ENCODE results near the gene IGFL2.

IGFL2 gene

GRCh38 chr19:46107371-46107770, 40.7 kb upstream of the IGFL2 start:
- Histone ChIP-seq H3K4me3 (ENCODE audit: low read length) (no peak overlapping the region), H3K79me2 (ENCODE audit: low read length) (no peaks in the 10 kb centered on the region), H3K9me2 (replicated peaks; ENCODE audit: insufficient read depth, low read length) (no peaks in the 10 kb centered on the region), H3F3A (ENCODE audit: insufficient read depth, low read length) (no peaks in the 10 kb centered on the region), H3K9me3 (replicated peaks; ENCODE audit: insufficient read depth, low read length) (no peaks in the 10 kb centered on the region), H2AFZ (ENCODE audit: low read length) (no peak overlapping the region), H3K27ac (ENCODE audit: low read length) (no peak overlapping the region), H3K4me1 (ENCODE audit: low read length) (no peaks in the 10 kb centered on the region), H3K4me2 (ENCODE audit: low read depth, low read length) (no peak overlapping the region), H3K9ac (ENCODE audit: low read length) (no peak overlapping the region), H3K36me3 (replicated peaks; ENCODE audit: insufficient read depth, low read length) (no peaks in the 10 kb centered on the region), H3K27me3 (replicated peaks; ENCODE audit: insufficient read depth, low read length) (peaks cover 26% of the 10 kb centered on the region), H4K20me1 (ENCODE audit: insufficient read depth, low read length) (no peaks in the 10 kb centered on the region)
- no peak for TF ChIP-seq CTCF (IDR thresholded peaks at IDR 0.05; ENCODE audit: low read length)
- no peak for TF ChIP-seq EZH2 (optimal IDR thresholded peaks at IDR 0.05; ENCODE audit: low read depth, low read length)
- TF ChIP-seq EZH2phosphoT487 (IDR thresholded peaks at IDR 0.05; ENCODE audit: low read length): no peak
- no peak for DNase-seq

- Histone ChIP-seq H3K27me3 (replicated peaks; ENCODE audit: insufficient read depth, low read length) (peaks cover 34% of the 10 kb centered on the region), H3K4me1 (ENCODE audit: low read length) (no peaks in the 10 kb centered on the region), H2AFZ (ENCODE audit: low read length) (no peak overlapping the region), H3K79me2 (ENCODE audit: low read length) (no peaks in the 10 kb centered on the region), H4K20me1 (ENCODE audit: insufficient read depth, low read length) (no peaks in the 10 kb centered on the region), H3K9me3 (replicated peaks; ENCODE audit: insufficient read depth, low read length) (no peaks in the 10 kb centered on the region), H3K27ac (ENCODE audit: low read length) (no peak overlapping the region), H3K4me3 (ENCODE audit: low read length) (no peak overlapping the region), H3F3A (ENCODE audit: insufficient read depth, low read length) (no peaks in the 10 kb centered on the region), H3K9me2 (replicated peaks; ENCODE audit: insufficient read depth, low read length) (no peaks in the 10 kb centered on the region), H3K4me2 (ENCODE audit: low read depth, low read length) (no peak overlapping the region), H3K9ac (ENCODE audit: low read length) (no peak overlapping the region), H3K36me3 (replicated peaks; ENCODE audit: insufficient read depth, low read length) (no peaks in the 10 kb centered on the region)
- DNase-seq: no peak
- no peak for TF ChIP-seq EZH2 (optimal IDR thresholded peaks at IDR 0.05; ENCODE audit: low read depth, low read length)
- no peak for TF ChIP-seq EZH2phosphoT487 (IDR thresholded peaks at IDR 0.05; ENCODE audit: low read length)
- no peak for TF ChIP-seq CTCF (IDR thresholded peaks at IDR 0.05; ENCODE audit: low read length)
Measured at GRCh38 chr19:46109876-46110275, 38.2 kb upstream of the IGFL2 start.

- H3K79me2 ChIP-seq (ENCODE audit: low read length): no peaks in the 10 kb centered on the region
- no peak overlapping the region for H3K9ac ChIP-seq (ENCODE audit: low read length)
- DNase-seq: no peak
- H3K4me3 ChIP-seq (ENCODE audit: low read length): no peak overlapping the region
- no peaks in the 10 kb centered on the region for H3K4me1 ChIP-seq (ENCODE audit: low read length)
- no peak overlapping the region for H3K27ac ChIP-seq (ENCODE audit: low read length)
- H2AFZ ChIP-seq (ENCODE audit: low read length): no peak overlapping the region
- no peak overlapping the region for H3K4me2 ChIP-seq (ENCODE audit: low read depth, low read length)
- H4K20me1 ChIP-seq (ENCODE audit: insufficient read depth, low read length): no peaks in the 10 kb centered on the region
- H3K9me2 ChIP-seq (replicated peaks; ENCODE audit: insufficient read depth, low read length): no peaks in the 10 kb centered on the region
- H3K9me3 ChIP-seq (replicated peaks; ENCODE audit: insufficient read depth, low read length): no peaks in the 10 kb centered on the region
- no peaks in the 10 kb centered on the region for H3K36me3 ChIP-seq (replicated peaks; ENCODE audit: insufficient read depth, low read length)
- H3F3A ChIP-seq (ENCODE audit: insufficient read depth, low read length): no peaks in the 10 kb centered on the region
- TF ChIP-seq EZH2 (optimal IDR thresholded peaks at IDR 0.05; ENCODE audit: low read depth, low read length) (no peak), CTCF (IDR thresholded peaks at IDR 0.05; ENCODE audit: low read length) (no peak), EZH2phosphoT487 (IDR thresholded peaks at IDR 0.05; ENCODE audit: low read length) (no peak)
- peaks cover 37% of the 10 kb centered on the region for H3K27me3 ChIP-seq (replicated peaks; ENCODE audit: insufficient read depth, low read length)
Measured at GRCh38 chr19:46111376-46111775, 36.7 kb upstream of the IGFL2 start.

Measured in MM.1S (cell line).